HepG2 (cell line): ENCODE measurements around the gene ENO1. TPM values are rescaled to one million over a fixed set of nuclear protein-coding genes. Genes with fewer than 3 reads are reported as not detected.

Experiments
- ATF4 ChIP-seq, 2 experiments: fragments of 450-650 bp in 1 of 2; sonication (generic) in 1 of 2; formaldehyde crosslinking; IDR thresholded peaks; 2 replicates each; pipeline versions ENCODE4 v1.5.0 to v1.8.0; 2020 to 2022; ENCODE audit warnings: mild to moderate bottlenecking in 1 of 2, missing genetic modification reagents in 1 of 2
- BCL3 ChIP-seq: sonication (generic); formaldehyde crosslinking; IDR thresholded peaks from 2 replicates; pipeline ENCODE4 v1.5.1; 2020; ENCODE audit warnings: mild to moderate bottlenecking, missing genetic modification reagents, moderate library complexity
- IKZF5 ChIP-seq: IDR thresholded peaks from 2 replicates; pipeline ENCODE4 v1.6.1; 2018; ENCODE audit warnings: missing genetic modification reagents, mild to moderate bottlenecking, missing compliant biosample characterization
- KLF16 ChIP-seq, 2 experiments: sonication (generic) in 1 of 2; formaldehyde crosslinking in 1 of 2; IDR thresholded peaks; 2 replicates each; pipeline versions ENCODE4 v1.6.1 to v1.8.0; 2016 to 2023; ENCODE audit warnings: missing genetic modification reagents in 2 of 2, missing compliant biosample characterization in 1 of 2
- PLRG1 ChIP-seq: fragments of 450-650 bp; conservative IDR thresholded peaks from 2 replicates; pipeline ENCODE4 v1.6.1; 2016
- RBM22 ChIP-seq: fragments of 200-400 bp; formaldehyde crosslinking; optimal IDR thresholded peaks from 2 replicates; pipeline ENCODE3; 2017; ENCODE audit warnings: mild to moderate bottlenecking, low read length, moderate library complexity
- SKI ChIP-seq: fragments of 450-650 bp; IDR thresholded peaks from one replicate; pipeline ENCODE4 v1.6.1; 2018; ENCODE audit warnings: mild to moderate bottlenecking; ENCODE audit not compliant: partially characterized antibody
- ZNF446 ChIP-seq: sonication (generic); formaldehyde crosslinking; IDR thresholded peaks from 2 replicates; pipeline ENCODE4 v1.5.0; 2020; ENCODE audit warnings: mild to moderate bottlenecking, missing genetic modification reagents
- ZNF574 ChIP-seq: sonication (generic); formaldehyde crosslinking; IDR thresholded peaks from 2 replicates; pipeline ENCODE4 v1.4.0; 2020; ENCODE audit warnings: missing genetic modification reagents
- ZNF687 ChIP-seq: sonication (generic); formaldehyde crosslinking; IDR thresholded peaks from 2 replicates; pipeline ENCODE4 v1.5.1; 2020; ENCODE audit warnings: mild to moderate bottlenecking, missing genetic modification reagents, moderate library complexity
- ZNF782 ChIP-seq: sonication (generic); formaldehyde crosslinking; IDR thresholded peaks from 2 replicates; pipeline ENCODE4 v1.4.0; 2020; ENCODE audit warnings: missing genetic modification reagents, mild to moderate bottlenecking, borderline replicate concordance
- ZSCAN12 ChIP-seq: sonication (generic); formaldehyde crosslinking; IDR thresholded peaks from 2 replicates; pipeline ENCODE4 v1.9.0; 2021; ENCODE audit warnings: mild to moderate bottlenecking, missing genetic modification reagents
- ZSCAN25 ChIP-seq: sonication (generic); formaldehyde crosslinking; IDR thresholded peaks from 2 replicates; pipeline ENCODE4 v1.8.0; 2022; ENCODE audit warnings: mild to moderate bottlenecking, missing genetic modification reagents
- polyA plus RNA-seq, 8 experiments: library from polyadenylated mRNA; depleted of rRNA in 3 of 8; stranded (reverse) in 7 of 8; unstranded in 1 of 8; fragments of >200 nt; fragmentation: Illumina TruSeq in 4 of 8; extraction: Trizol in 4 of 8; gene quantifications; 2 replicates each; pipeline versions ENCODE4 v1.2.1 to v1.2.3, GENCODE V29; 2011 to 2016; ENCODE audit warnings: low read depth in 4 of 8, missing spikeins in 1 of 8, mixed read lengths in 1 of 8; ENCODE audit not compliant: insufficient read depth in 1 of 8
- total RNA-seq, 5 experiments: library from RNA; depleted of rRNA; stranded (reverse); fragments of >200 nt; fragmentation: Illumina TruSeq; extraction: Trizol; gene quantifications; 2 replicates each; pipeline ENCODE4 v1.2.3, GENCODE V29; 2016; ENCODE audit warnings: low read depth in 1 of 5

The ENO1 gene
- total and polyA plus RNA-seq, 2 of the 13 experiments (the other 11 are each of a cell fraction or from before 2014, with no cell fraction given): 1,559 to 3,103 TPM

GRCh38 chr1:8858888-8859706 is 19.4 kb downstream of the ENO1 start (continued):
- TF ChIP-seq ZNF687 (CRISPR knock-in tag) (peak; percentile 27), ZSCAN12 (CRISPR knock-in tag) (no peak), PLRG1 (no peak), IKZF5 (CRISPR knock-in tag) (no peak; the same call in 1 of the 2 replicates), RBM22 (peak; percentile 93), ZNF574 (CRISPR knock-in tag) (no peak), SKI (no peak), BCL3 (CRISPR knock-in tag) (0 out of 2 replicates have a peak, but pooled peaks have one; percentile 39), ZSCAN25 (CRISPR knock-in tag) (no peak), ZNF446 (CRISPR knock-in tag) (0 out of 2 replicates have a peak, but pooled peaks have one; percentile 40), ATF4 (CRISPR knock-in tag; IDR thresholded peaks at IDR 0.05) (no peak), ZNF782 (CRISPR knock-in tag) (no peak), KLF16 (CRISPR knock-in tag; IDR thresholded peaks at IDR 0.05) (peak in 1 of 2 experiments; percentile 49; a peak in 1 of 4 replicates)
